K562 (cell line): ENCODE data around the gene GABRP. TPM values are rescaled to one million over a fixed set of nuclear protein-coding genes. Genes with fewer than 3 reads are reported as not detected.

Experiments used
- ATAC-seq: fragments of 200-7000 bp; cut with Tn5 transposase; 3 replicates; pipeline ENCODE4 v1.9.1; 2020; ENCODE audit warnings: moderate library complexity
- BruUV-seq: library from RNA; stranded (reverse); fragments of 400-500 nt; replicated peaks from 2 replicates; lab custom pipeline; 2021; lab: Mats Ljungman, UMichigan
- CTCF ChIA-PET: fragments of 300-600 bp; formaldehyde crosslinking; extraction: SDS; loops from one replicate; lab custom pipeline; 2021; ENCODE audit warnings: low intra/inter-chr PET ratio; lab: Yijun Ruan, JAX
- POLR2A ChIA-PET: fragments of 300-600, 350-650 bp; sonication (Branson Sonifier 250); formaldehyde crosslinking; extraction: SDS; loops from one replicate; lab custom pipeline; 2021; ENCODE audit warnings: antibody characterized with exemption, inconsistent platforms; lab: Yijun Ruan, JAX
- DNase-seq, 4 experiments: peaks; one replicate each; pipeline versions ENCODE4 v3.0.0 to v3.0.0-alpha.2; 2011 to 2018; ENCODE audit warnings: low spot score in 3 of 4, mixed read lengths in 3 of 4; ENCODE audit errors: extremely low read depth in 1 of 4
- FAIRE-seq: peaks from 2 replicates; lab custom pipeline; 2011; peaks lifted over from hg19 to GRCh38; lab: Jason Lieb, UNC
- H2AFZ ChIP-seq: 2 replicates; pipeline ENCODE4 v1.6.0; 2011; ENCODE audit warnings: low read depth, low read length, control low read depth, inconsistent platforms
- H3K27ac ChIP-seq: fragments of 200-600 bp; 3 replicates; pipeline ENCODE4 v1.8.0; 2011; ENCODE audit warnings: low read depth, mild to moderate bottlenecking, control low read depth, inconsistent platforms, low read length, moderate library complexity, mixed read lengths; ENCODE audit errors: extremely low read depth
- H3K27me3 ChIP-seq, 2 experiments: fragments of 300-600 bp in 1 of 2; 2 replicates in 1 of 2; 3 replicates in 1 of 2; pipeline versions ENCODE4 v1.6.0 to v1.8.0; 2011; ENCODE audit warnings: inconsistent platforms in 2 of 2, low read length in 2 of 2, mild to moderate bottlenecking in 1 of 2, mixed read lengths in 1 of 2, moderate library complexity in 1 of 2; ENCODE audit not compliant: control insufficient read depth in 2 of 2, insufficient read depth in 2 of 2
- H3K36me3 ChIP-seq: fragments of 300-600 bp; 3 replicates; pipeline ENCODE4 v1.8.0; 2011; ENCODE audit warnings: mild to moderate bottlenecking, low read length, inconsistent platforms; ENCODE audit not compliant: control insufficient read depth, insufficient read depth
- H3K4me1 ChIP-seq, 2 experiments: fragments of 200-600 bp in 1 of 2; replicated peaks in 1 of 2; 2 replicates in 1 of 2; 3 replicates in 1 of 2; pipeline versions ENCODE4 v1.5.1 to v1.8.0; 2011; ENCODE audit warnings: inconsistent platforms in 2 of 2, low read length in 2 of 2, mild to moderate bottlenecking in 1 of 2, mixed read lengths in 1 of 2, moderate library complexity in 1 of 2; ENCODE audit not compliant: control insufficient read depth in 2 of 2, insufficient read depth in 2 of 2
- H3K4me2 ChIP-seq: 2 replicates; pipeline ENCODE4 v1.6.1; 2011; ENCODE audit warnings: low read length, control low read depth, inconsistent platforms, mixed read lengths; ENCODE audit not compliant: insufficient read depth
- H3K4me3 ChIP-seq: fragments of 200-600 bp; sonication (generic), shearing (Covaris generic); 2 replicates; pipeline ENCODE4 v1.5.1; 2016; ENCODE audit warnings: control low read depth, inconsistent platforms
- H3K79me2 ChIP-seq: fragments of 200-600 bp; 3 replicates; pipeline ENCODE4 v1.8.0; 2011; ENCODE audit warnings: low read length, inconsistent platforms; ENCODE audit not compliant: control insufficient read depth, insufficient read depth
- H3K9ac ChIP-seq, 2 experiments: 2 replicates each; pipeline versions ENCODE4 v1.6.0 to v1.6.1; 2011; ENCODE audit warnings: low read depth in 2 of 2, low read length in 2 of 2, control low read depth in 1 of 2, inconsistent platforms in 1 of 2, mild to moderate bottlenecking in 1 of 2, mixed read lengths in 1 of 2; ENCODE audit not compliant: insufficient read depth in 1 of 2
- H3K9me1 ChIP-seq: one replicate; pipeline ENCODE4 v1.6.0; 2011; ENCODE audit warnings: inconsistent platforms, mild to moderate bottlenecking, low read length, moderate library complexity; ENCODE audit not compliant: control insufficient read depth, insufficient read depth
- H3K9me3 ChIP-seq: replicated peaks from 2 replicates; pipeline ENCODE4 v1.5.1; 2011; ENCODE audit warnings: low read depth, low read length, inconsistent platforms; ENCODE audit not compliant: control insufficient read depth, insufficient read depth
- H4K20me1 ChIP-seq: replicated peaks from 2 replicates; pipeline ENCODE4 v1.6.1; 2011; ENCODE audit warnings: low read length, inconsistent platforms, mixed read lengths; ENCODE audit not compliant: control insufficient read depth, insufficient read depth
- ELK1 ChIP-seq: sonication (generic); formaldehyde crosslinking; IDR thresholded peaks from 2 replicates; pipeline ENCODE4 v1.8.1; 2022; ENCODE audit warnings: missing genetic modification reagents
- FOXP4 ChIP-seq: sonication (generic); formaldehyde crosslinking; IDR thresholded peaks from 2 replicates; pipeline ENCODE4 v1.8.0; 2022; ENCODE audit warnings: mild to moderate bottlenecking, missing genetic modification reagents, borderline replicate concordance
- KLF16 ChIP-seq: IDR thresholded peaks from 2 replicates; pipeline ENCODE4 v1.6.1; 2016; ENCODE audit warnings: antibody characterized with exemption
- NBN ChIP-seq: fragments of 450-650 bp; IDR thresholded peaks from 2 replicates; pipeline ENCODE4 v1.6.1; 2016; ENCODE audit warnings: low read depth, mild to moderate bottlenecking
- NFE2L1 ChIP-seq: fragments of 450-650 bp; IDR thresholded peaks from 2 replicates; pipeline ENCODE4 v1.6.1; 2016; ENCODE audit warnings: missing genetic modification characterization, low read depth, mild to moderate bottlenecking, missing compliant biosample characterization, moderate library complexity, borderline replicate concordance
- NRF1 ChIP-seq, 2 experiments: fragments of 450-650 bp; IDR thresholded peaks in 1 of 2; conservative IDR thresholded peaks in 1 of 2; 2 replicates each; pipeline ENCODE4 v1.6.1; 2014; ENCODE audit warnings: mild to moderate bottlenecking in 2 of 2
- PPARD ChIP-seq: fragments of 250-450 bp; sonication (Bioruptor Pico); IDR thresholded peaks from 2 replicates; pipeline ENCODE4 v1.8.0; 2022; ENCODE audit warnings: inconsistent platforms, mild to moderate bottlenecking, moderate library complexity
- RBM14 ChIP-seq: fragments of 200-400 bp; formaldehyde crosslinking; IDR thresholded peaks from 2 replicates; pipeline ENCODE4 v1.6.1; 2018; ENCODE audit warnings: low read depth, mild to moderate bottlenecking, low read length, moderate library complexity, borderline replicate concordance; ENCODE audit not compliant: insufficient read depth
- SRSF3 ChIP-seq: fragments of 200-400 bp; formaldehyde crosslinking; IDR thresholded peaks from 2 replicates; pipeline ENCODE4 v1.6.1; 2016; ENCODE audit warnings: mild to moderate bottlenecking, low read length, moderate library complexity; ENCODE audit not compliant: insufficient read depth
- WGBS: fragments of 100-300 bp; shearing (Covaris generic); methylation state at CpG from one replicate; pipeline ENCODE4 v1.1.6; 2016; ENCODE audit warnings: low coverage, mixed read lengths; ENCODE audit not compliant: insufficient coverage; ENCODE audit errors: missing lambda C conversion rate; 5-methylcytosine and 5-hydroxymethylcytosine counted together
- in situ Hi-C: fragments of 300-500 bp; cut with MboI; formaldehyde crosslinking; loops from 4 replicates; pipeline ENCODE4 v1.15.0; 2018; ENCODE audit warnings: inconsistent platforms, mixed read lengths
- intact Hi-C: fragments of 100-400 bp; cut with micrococcal nuclease; formaldehyde crosslinking; loops from 2 replicates; pipeline ENCODE4 v1.14.2; 2022
- polyA plus RNA-seq, 8 experiments: library from polyadenylated mRNA; depleted of rRNA in 4 of 8; stranded (reverse) in 5 of 8; unstranded in 3 of 8; fragments of >200 nt; fragmentation: Nextera tagmentation in 2 of 8; fragmentation: Illumina TruSeq in 1 of 8; extraction: Ambion mirVana in 2 of 8; extraction: Trizol in 1 of 8; gene quantifications; 2 replicates each; pipeline versions ENCODE4 v1.2.1 to v1.2.3, GENCODE V29; 2011 to 2014; ENCODE audit warnings: inconsistent platforms in 1 of 8, missing spikeins in 1 of 8
- total RNA-seq, 7 experiments: library from RNA; depleted of rRNA in 6 of 7; stranded (reverse); fragments of >200 nt in 6 of 7; fragmentation: Illumina TruSeq in 2 of 7; extraction: Trizol in 2 of 7; gene quantifications; 2 replicates each; pipeline versions ENCODE4 v1.2.1 to v1.2.3, GENCODE V29; 2011 to 2021; ENCODE audit warnings: low replicate concordance in 1 of 7
- TF ChIP-seq, protein P1 (sequence below): fragments of 450-650 bp; IDR thresholded peaks from 2 replicates; pipeline ENCODE4 v1.6.1; 2018; ENCODE audit not compliant: partially characterized antibody
- TF ChIP-seq, protein P2 (sequence below): fragments of 250-450 bp; sonication (Bioruptor Pico); IDR thresholded peaks from 2 replicates; pipeline ENCODE4 v1.9.0; 2021; ENCODE audit warnings: mild to moderate bottlenecking, inconsistent platforms

GABRP gene
- total and polyA plus RNA-seq, 9 of the 15 experiments (the other 6 are each of a cell fraction or from before 2014, with no cell fraction given), result not detected

- H3K9me3 ChIP-seq, result no peaks in the 10 kb centered on the region
- intact Hi-C loops, result no loop called here
- no peaks in the 10 kb centered on the region for H3K9me1 ChIP-seq
- H3K9ac ChIP-seq, result no peak overlapping the region
- H3K36me3 ChIP-seq, result no peaks in the 10 kb centered on the region
- H3K79me2 ChIP-seq, result no peaks in the 10 kb centered on the region
- POLR2A ChIA-PET, result no interaction called here
- H3K27me3 ChIP-seq, result peaks cover 0 to 7% of the 10 kb centered on the region in 2 experiments; a peak in 2 of 5 replicates
- H2AFZ ChIP-seq, result no peak overlapping the region
- in situ Hi-C loops, result no loop called here
- no peaks in the 10 kb centered on the region for H4K20me1 ChIP-seq
- DNase-seq (no peak), ATAC-seq (no peak), FAIRE-seq (no peak)
- CTCF ChIA-PET, result no interaction called here
- no peaks in the 10 kb centered on the region for H3K4me1 ChIP-seq
- H3K4me2 ChIP-seq, result no peak overlapping the region
- H3K27ac ChIP-seq, result no peak overlapping the region
- H3K4me3 ChIP-seq, result no peak overlapping the region
- TF ChIP-seq NFE2L1 (tag) (no peak), NRF1 (conservative IDR thresholded peaks at IDR 0.05 in 1 of 2, IDR thresholded peaks at IDR 0.05 in 1 of 2) (no peak), PPARD (CRISPR knock-in tag) (no peak), ELK1 (no peak), SRSF3 (no peak), NBN (no peak), RBM14 (no peak), FOXP4 (CRISPR knock-in tag) (no peak), KLF16 (no peak)
- TF ChIP-seq, protein P1, sequence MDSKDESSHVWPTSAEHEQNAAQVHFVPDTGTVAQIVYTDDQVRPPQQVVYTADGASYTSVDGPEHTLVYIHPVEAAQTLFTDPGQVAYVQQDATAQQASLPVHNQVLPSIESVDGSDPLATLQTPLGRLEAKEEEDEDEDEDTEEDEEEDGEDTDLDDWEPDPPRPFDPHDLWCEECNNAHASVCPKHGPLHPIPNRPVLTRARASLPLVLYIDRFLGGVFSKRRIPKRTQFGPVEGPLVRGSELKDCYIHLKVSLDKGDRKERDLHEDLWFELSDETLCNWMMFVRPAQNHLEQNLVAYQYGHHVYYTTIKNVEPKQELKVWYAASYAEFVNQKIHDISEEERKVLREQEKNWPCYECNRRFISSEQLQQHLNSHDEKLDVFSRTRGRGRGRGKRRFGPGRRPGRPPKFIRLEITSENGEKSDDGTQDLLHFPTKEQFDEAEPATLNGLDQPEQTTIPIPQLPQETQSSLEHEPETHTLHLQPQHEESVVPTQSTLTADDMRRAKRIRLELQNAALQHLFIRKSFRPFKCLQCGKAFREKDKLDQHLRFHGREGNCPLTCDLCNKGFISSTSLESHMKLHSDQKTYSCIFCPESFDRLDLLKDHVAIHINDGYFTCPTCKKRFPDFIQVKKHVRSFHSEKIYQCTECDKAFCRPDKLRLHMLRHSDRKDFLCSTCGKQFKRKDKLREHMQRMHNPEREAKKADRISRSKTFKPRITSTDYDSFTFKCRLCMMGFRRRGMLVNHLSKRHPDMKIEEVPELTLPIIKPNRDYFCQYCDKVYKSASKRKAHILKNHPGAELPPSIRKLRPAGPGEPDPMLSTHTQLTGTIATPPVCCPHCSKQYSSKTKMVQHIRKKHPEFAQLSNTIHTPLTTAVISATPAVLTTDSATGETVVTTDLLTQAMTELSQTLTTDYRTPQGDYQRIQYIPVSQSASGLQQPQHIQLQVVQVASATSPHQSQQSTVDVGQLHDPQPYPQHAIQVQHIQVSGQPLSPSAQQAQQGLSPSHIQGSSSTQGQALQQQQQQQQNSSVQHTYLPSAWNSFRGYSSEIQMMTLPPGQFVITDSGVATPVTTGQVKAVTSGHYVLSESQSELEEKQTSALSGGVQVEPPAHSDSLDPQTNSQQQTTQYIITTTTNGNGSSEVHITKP, result no peak
- TF ChIP-seq, protein P2, sequence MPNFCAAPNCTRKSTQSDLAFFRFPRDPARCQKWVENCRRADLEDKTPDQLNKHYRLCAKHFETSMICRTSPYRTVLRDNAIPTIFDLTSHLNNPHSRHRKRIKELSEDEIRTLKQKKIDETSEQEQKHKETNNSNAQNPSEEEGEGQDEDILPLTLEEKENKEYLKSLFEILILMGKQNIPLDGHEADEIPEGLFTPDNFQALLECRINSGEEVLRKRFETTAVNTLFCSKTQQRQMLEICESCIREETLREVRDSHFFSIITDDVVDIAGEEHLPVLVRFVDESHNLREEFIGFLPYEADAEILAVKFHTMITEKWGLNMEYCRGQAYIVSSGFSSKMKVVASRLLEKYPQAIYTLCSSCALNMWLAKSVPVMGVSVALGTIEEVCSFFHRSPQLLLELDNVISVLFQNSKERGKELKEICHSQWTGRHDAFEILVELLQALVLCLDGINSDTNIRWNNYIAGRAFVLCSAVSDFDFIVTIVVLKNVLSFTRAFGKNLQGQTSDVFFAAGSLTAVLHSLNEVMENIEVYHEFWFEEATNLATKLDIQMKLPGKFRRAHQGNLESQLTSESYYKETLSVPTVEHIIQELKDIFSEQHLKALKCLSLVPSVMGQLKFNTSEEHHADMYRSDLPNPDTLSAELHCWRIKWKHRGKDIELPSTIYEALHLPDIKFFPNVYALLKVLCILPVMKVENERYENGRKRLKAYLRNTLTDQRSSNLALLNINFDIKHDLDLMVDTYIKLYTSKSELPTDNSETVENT (CRISPR knock-in tag), result no peak
- no TSS peak for BruUV-seq
- 0% methylated on average over 6 of the region's 6 CpGs for WGBS
These were observed 21.8 kb upstream of the GABRP start for GRCh38 chr5:170761708-170762066.
